HCT116 (cell line): ENCODE results near the gene SDSL. TPM values are rescaled to one million over a fixed set of nuclear protein-coding genes. Genes with fewer than 3 reads are reported as not detected.

Source experiments
- ATAC-seq: fragments of 200-7000 bp; cut with Tn5 transposase; 2 replicates; pipeline ENCODE4 v1.9.1; 2020; ENCODE audit warnings: mild to moderate bottlenecking, moderate library complexity
- BruUV-seq: library from RNA; stranded (reverse); fragments of 400-500 nt; replicated peaks from 2 replicates; lab custom pipeline; 2021; lab: Mats Ljungman, UMichigan
- CTCF ChIA-PET: fragments of 300-600 bp; sonication (Branson Sonifier 250); formaldehyde crosslinking; loops from one replicate; lab custom pipeline; 2021; ENCODE audit warnings: antibody characterized with exemption; lab: Charles Lee
- POLR2A ChIA-PET: fragments of 300-600, 350-600 bp; sonication (Branson Sonifier 250); formaldehyde crosslinking; loops from one replicate; lab custom pipeline; 2021; ENCODE audit warnings: antibody characterized with exemption; lab: Charles Lee
- RAD21 ChIA-PET, 2 experiments: fragments of 300-600 bp; sonication (Branson Sonifier 250); formaldehyde crosslinking; loops; one replicate each; lab custom pipeline; 2023; ENCODE audit warnings: low total read pairs in 2 of 2; ENCODE audit not compliant: uncharacterized antibody in 2 of 2, unreplicated experiment in 2 of 2, low non-redundant PET in 1 of 2; lab: Charles Lee
- DNase-seq: peaks from one replicate; pipeline ENCODE4 v3.0.0-alpha.2; 2010; ENCODE audit warnings: low read depth, low spot score
- H2AFZ ChIP-seq: fragments of 200-600 bp; shearing (Covaris generic), sonication (generic); 2 replicates; pipeline ENCODE4 v1.6.1; 2017; ENCODE audit warnings: low read depth, mixed run types, mixed read lengths, antibody characterized with exemption, low read length; ENCODE audit not compliant: poor library complexity, severe bottlenecking
- H3K27ac ChIP-seq: 2 replicates; pipeline ENCODE4 v1.5.1; 2012; ENCODE audit warnings: low read depth, low read length
- H3K27me3 ChIP-seq: fragments of 200-600 bp; sonication (generic); 2 replicates; pipeline ENCODE4 v1.6.1; 2016; ENCODE audit warnings: mixed run types, low read length, mixed read lengths; ENCODE audit not compliant: insufficient read depth
- H3K36me3 ChIP-seq, 2 experiments: fragments of 200-500 bp in 1 of 2; fragments of 200-600 bp in 1 of 2; sonication (Bioruptor generic) in 1 of 2; sonication (generic) in 1 of 2; 2 replicates each; pipeline versions ENCODE4 v1.5.1 to v1.6.1; 2014 to 2016; ENCODE audit warnings: low read length in 2 of 2, inconsistent platforms in 1 of 2, mixed read lengths in 1 of 2, mixed run types in 1 of 2; ENCODE audit not compliant: insufficient read depth in 2 of 2, control insufficient read depth in 1 of 2
- H3K4me1 ChIP-seq, 2 experiments: fragments of 200-600 bp in 1 of 2; sonication (generic) in 1 of 2; 2 replicates each; pipeline versions ENCODE4 v1.5.1 to v1.6.1; 2012 to 2017; ENCODE audit warnings: low read length in 2 of 2, inconsistent platforms in 1 of 2, mild to moderate bottlenecking in 1 of 2, mixed read lengths in 1 of 2, mixed run types in 1 of 2, moderate library complexity in 1 of 2; ENCODE audit not compliant: insufficient read depth in 2 of 2, control insufficient read depth in 1 of 2
- H3K4me2 ChIP-seq: fragments of 200-600 bp; sonication (generic); 2 replicates; pipeline ENCODE4 v1.6.1; 2017; ENCODE audit warnings: mixed run types, low read length, mixed read lengths
- H3K4me3 ChIP-seq, 2 experiments: fragments of 200-600 bp in 1 of 2; sonication (generic) in 1 of 2; replicated peaks in 1 of 2; 2 replicates each; pipeline ENCODE4 v1.5.1; 2011 to 2016; ENCODE audit warnings: low read length in 2 of 2, control low read depth in 1 of 2, low read depth in 1 of 2, mild to moderate bottlenecking in 1 of 2, mixed read lengths in 1 of 2, mixed run types in 1 of 2
- H3K79me2 ChIP-seq: fragments of 200-600 bp; sonication (generic); 2 replicates; pipeline ENCODE4 v1.6.1; 2017; ENCODE audit warnings: mild to moderate bottlenecking, mixed run types, low read length, moderate library complexity, mixed read lengths; ENCODE audit not compliant: insufficient read depth
- H3K9ac ChIP-seq: fragments of 200-600 bp; sonication (generic); 2 replicates; pipeline ENCODE4 v1.6.1; 2016; ENCODE audit warnings: low read length, mixed read lengths
- H3K9me2 ChIP-seq: fragments of 200-600 bp; sonication (generic), shearing (Covaris generic); 2 replicates; pipeline ENCODE4 v1.6.1; 2017; ENCODE audit warnings: mixed run types, mild to moderate bottlenecking, moderate library complexity; ENCODE audit not compliant: insufficient read depth
- H3K9me3 ChIP-seq, 2 experiments: fragments of 200-500 bp in 1 of 2; fragments of 200-600 bp in 1 of 2; sonication (Bioruptor generic) in 1 of 2; sonication (generic) in 1 of 2; 2 replicates each; pipeline ENCODE4 v1.6.1; 2014 to 2017; ENCODE audit warnings: low read length in 2 of 2, mixed read lengths in 2 of 2, inconsistent platforms in 1 of 2, low read depth in 1 of 2, mild to moderate bottlenecking in 1 of 2, mixed run types in 1 of 2, moderate library complexity in 1 of 2; ENCODE audit not compliant: control insufficient read depth in 1 of 2, insufficient read depth in 1 of 2
- H4K20me1 ChIP-seq: fragments of 200-600 bp; sonication (generic), shearing (Covaris generic); 2 replicates; pipeline ENCODE4 v1.6.1; 2017; ENCODE audit warnings: mixed run types, mild to moderate bottlenecking, moderate library complexity; ENCODE audit not compliant: insufficient read depth
- CBX3 ChIP-seq: IDR thresholded peaks from 2 replicates; pipeline ENCODE4 v1.6.1; 2012; ENCODE audit warnings: low read depth
- CEBPB ChIP-seq: IDR thresholded peaks from 2 replicates; pipeline ENCODE4 v1.6.1; 2012; ENCODE audit warnings: low read depth
- CTCF ChIP-seq, 3 experiments: fragments of 200-600 bp in 1 of 3; sonication (generic) in 1 of 3; IDR thresholded peaks in 2 of 3; conservative IDR thresholded peaks in 1 of 3; 2 replicates each; pipeline ENCODE4 v1.5.1; 2012 to 2017; ENCODE audit warnings: low read depth in 2 of 3, low read length in 2 of 3, antibody characterized with exemption in 1 of 3, borderline replicate concordance in 1 of 3, control low read depth in 1 of 3, mild to moderate bottlenecking in 1 of 3, mixed read lengths in 1 of 3, mixed run types in 1 of 3, moderate library complexity in 1 of 3; ENCODE audit not compliant: insufficient read depth in 1 of 3
- EGR1 ChIP-seq: IDR thresholded peaks from 2 replicates; pipeline ENCODE4 v1.6.1; 2012; ENCODE audit warnings: low read depth
- EZH2 ChIP-seq: fragments of 200-600 bp; sonication (generic); IDR thresholded peaks from 2 replicates; pipeline ENCODE4 v1.6.1; 2017; ENCODE audit warnings: antibody characterized with exemption, mixed run types
- EZH2phosphoT487 ChIP-seq: fragments of 200-600 bp; IDR thresholded peaks from 2 replicates; pipeline ENCODE4 v1.6.1; 2018; ENCODE audit warnings: antibody characterized with exemption, borderline replicate concordance
- FOSL1 ChIP-seq: IDR thresholded peaks from 2 replicates; pipeline ENCODE4 v1.6.1; 2012; ENCODE audit warnings: low read depth
- MAX ChIP-seq: IDR thresholded peaks from 2 replicates; pipeline ENCODE4 v1.6.1; 2012
- POLR2AphosphoS5 ChIP-seq: IDR thresholded peaks from 2 replicates; pipeline ENCODE4 v1.6.1; 2011; ENCODE audit warnings: mild to moderate bottlenecking, low read depth, low read length, moderate library complexity
- RAD21 ChIP-seq: IDR thresholded peaks from 2 replicates; pipeline ENCODE4 v1.6.1; 2012; ENCODE audit warnings: low read depth, mild to moderate bottlenecking
- REST ChIP-seq: IDR thresholded peaks from 2 replicates; pipeline ENCODE4 v1.6.1; 2012; ENCODE audit warnings: low read depth
- SIN3A ChIP-seq: IDR thresholded peaks from 2 replicates; pipeline ENCODE4 v1.6.1; 2012; ENCODE audit warnings: low read depth
- TCF7L2 ChIP-seq: IDR thresholded peaks from 2 replicates; pipeline ENCODE4 v1.7.0; 2011; ENCODE audit warnings: borderline replicate concordance, inconsistent platforms; ENCODE audit not compliant: insufficient read depth, insufficient read length; ENCODE audit errors: extremely low read depth
- YY1 ChIP-seq: IDR thresholded peaks from 2 replicates; pipeline ENCODE4 v1.6.1; 2011; ENCODE audit warnings: low read length, low read depth, moderate library complexity, mild to moderate bottlenecking; ENCODE audit not compliant: insufficient replicate concordance; ENCODE audit errors: extremely low read depth
- ZBTB33 ChIP-seq: IDR thresholded peaks from 2 replicates; pipeline ENCODE4 v1.6.1; 2011; ENCODE audit warnings: mild to moderate bottlenecking, low read length, moderate library complexity; ENCODE audit not compliant: insufficient replicate concordance; ENCODE audit errors: extremely low read depth
- intact Hi-C: fragments of 100-400 bp; cut with micrococcal nuclease; formaldehyde crosslinking; loops from 2 replicates; pipeline ENCODE4 v1.10.0; 2022
- total RNA-seq: library from RNA; stranded (reverse); gene quantifications from one replicate; pipeline ENCODE4 v1.2.1, GENCODE V29; 2021; ENCODE audit not compliant: unreplicated experiment

SDSL gene
- total RNA-seq, 1 experiment from 2014 or later = 19.1 TPM

GRCh38 chr12:113437729-113438100, 15.5 kb downstream of the SDSL start:
- no peaks in the 10 kb centered on the region for H3K79me2 ChIP-seq
- H3K27ac ChIP-seq = no peak overlapping the region
- no peaks in the 10 kb centered on the region for H3K27me3 ChIP-seq
- no peak overlapping the region for H3K9ac ChIP-seq
- BruUV-seq = no TSS peak
- CTCF ChIA-PET = no interaction called here
- POLR2A ChIA-PET = no interaction called here
- intact Hi-C loops = no loop called here
- ATAC-seq (no peak), DNase-seq (no peak)
- no peaks in the 10 kb centered on the region for H3K9me2 ChIP-seq
- H3K36me3 ChIP-seq = no peaks in the 10 kb centered on the region
- no peak overlapping the region for H3K4me3 ChIP-seq
- no peak overlapping the region for H3K4me2 ChIP-seq
- H3K9me3 ChIP-seq = no peaks in the 10 kb centered on the region
- H2AFZ ChIP-seq = no peak overlapping the region
- H4K20me1 ChIP-seq = no peaks in the 10 kb centered on the region
- RAD21 ChIA-PET = no interaction called here
- no peaks in the 10 kb centered on the region for H3K4me1 ChIP-seq
- no peak for TF ChIP-seq YY1
- TF ChIP-seq REST = no peak
- no peak for TF ChIP-seq CTCF (IDR thresholded peaks at IDR 0.05 in 2 of 3, conservative IDR thresholded peaks at IDR 0.05 in 1 of 3; ENCODE audit: borderline replicate concordance in 1 of 3, insufficient read depth in 1 of 3, low read depth in 2 of 3, low read length in 2 of 3)
- TF ChIP-seq POLR2AphosphoS5 = no peak
- no peak for TF ChIP-seq TCF7L2
- no peak for TF ChIP-seq EGR1
- TF ChIP-seq EZH2 = no peak
- TF ChIP-seq RAD21 = no peak
- no peak for TF ChIP-seq CEBPB
- TF ChIP-seq CBX3 = no peak
- no peak for TF ChIP-seq SIN3A
- TF ChIP-seq FOSL1 = no peak
- no peak for TF ChIP-seq MAX
- TF ChIP-seq ZBTB33 = no peak
- no peak for TF ChIP-seq EZH2phosphoT487
